Thyroid gland (tissue), 4 donors: ENCODE measurements around the gene TSFM. TPM values are rescaled to one million over a fixed set of nuclear protein-coding genes. Genes with fewer than 3 reads are reported as not detected.

Experiments used
- DNase-seq, 2 donors: peaks; one replicate each; pipeline ENCODE4 v3.0.0-alpha.2; 2019
- H3K27ac ChIP-seq, 3 donors: fragments of 200-600 bp; sonication (generic); 1 replicate in 2 of 3; 2 replicates in 1 of 3; pipeline ENCODE4 v1.5.1; 2016 to 2019; ENCODE audit warnings: mild to moderate bottlenecking in 1 of 3, moderate library complexity in 1 of 3
- H3K27me3 ChIP-seq: fragments of 200-600 bp; sonication (generic); one replicate; pipeline ENCODE4 v1.5.1; 2019
- H3K36me3 ChIP-seq, 2 donors: fragments of 200-600 bp; sonication (generic); one replicate each; pipeline ENCODE4 v1.5.1; 2016 to 2019
- H3K4me1 ChIP-seq, 2 donors: fragments of 200-600 bp; sonication (generic); one replicate each; pipeline ENCODE4 v1.5.1; 2017 to 2019
- H3K4me3 ChIP-seq, 3 donors: fragments of 200-600 bp; sonication (generic); replicated peaks in 1 of 3; 1 replicate in 2 of 3; 2 replicates in 1 of 3; pipeline ENCODE4 v1.5.1; 2016; ENCODE audit warnings: mild to moderate bottlenecking in 1 of 3
- H3K9me3 ChIP-seq: fragments of 200-600 bp; sonication (generic); one replicate; pipeline ENCODE4 v1.5.1; 2017
- CTCF ChIP-seq, 6 experiments: fragments of 200-600 bp in 3 of 6; fragments of 450-650 bp in 3 of 6; sonication (generic) in 3 of 6; IDR thresholded peaks; one replicate each; pipeline ENCODE4 v1.5.1; 2016 to 2019; ENCODE audit warnings: antibody characterized with exemption in 6 of 6, mild to moderate bottlenecking in 2 of 6, inconsistent platforms in 1 of 6, moderate library complexity in 1 of 6
- POLR2A ChIP-seq, 2 donors: fragments of 450-650 bp; IDR thresholded peaks; one replicate each; pipeline ENCODE4 v1.6.1; 2017; ENCODE audit warnings: antibody characterized with exemption in 2 of 2, mild to moderate bottlenecking in 2 of 2, moderate library complexity in 1 of 2
- WGBS, 2 donors: methylation state at CpG; one replicate each; pipeline ENCODE4 v1.1.5; 2017; 5-methylcytosine and 5-hydroxymethylcytosine counted together
- intact Hi-C: fragments of 100-400 bp; cut with DNase I; formaldehyde crosslinking; loops from one replicate; pipeline ENCODE4 v1.15.1; 2023
- total RNA-seq, 4 donors: library from RNA; depleted of rRNA; stranded (reverse); fragments of >200 nt; gene quantifications; one replicate each; pipeline ENCODE4 v1.2.3, GENCODE V29; 2016

The TSFM gene
- total RNA-seq: 10 to 100 TPM; 19.4 to 32.0 (median 25.5) TPM

GRCh38 chr12:57782608-57783465 lies at the start of gene TSFM:
TSS of gene TSFM (plus strand) at chr12:57782787. CDS start at chr12:57782802, 15 bp downstream.
- Histone ChIP-seq H3K4me3 (peak within 1 kb of the TSS; percentile 84 to 94 (median 93)), H3K4me1 (peaks cover 11 to 37% of the 10 kb centered on the region in 2 donors), H3K27me3 (no peaks in the 10 kb centered on the region), H3K9me3 (no peaks in the 10 kb centered on the region), H3K27ac (peak within 1 kb of the TSS in 1 of 3 donors; percentile 64), H3K36me3 (peaks cover 0 to 13% of the 10 kb centered on the region in 2 donors)
- TF ChIP-seq CTCF (IDR thresholded peaks at IDR 0.05) (peak; percentile 79 to 96 (median 92)), POLR2A (IDR thresholded peaks at IDR 0.05) (peak in 1 of 2 donors; percentile 47)
- 1 to 2% methylated on average over 42 to 45 of the region's 45 CpGs for WGBS, 2 donors
- peak; percentile 95 to 98 for DNase-seq
- intact Hi-C loops: loop anchor here (5.0 kb wide), 1 partner anchor 114 kb away; no protein-coding TSS in a partner anchor

GRCh38 chr12:57733928-57734327 lies 48.7 kb upstream of the TSFM start:
- WGBS, 2 donors: 70 to 80% methylated on average over 6 of the region's 6 CpGs
- H3K9me3 ChIP-seq: no peaks in the 10 kb centered on the region
- no peak for TF ChIP-seq CTCF (IDR thresholded peaks at IDR 0.05)
- no peak for TF ChIP-seq POLR2A (IDR thresholded peaks at IDR 0.05)
- H3K27ac ChIP-seq: no peak overlapping the region
- no peaks in the 10 kb centered on the region for H3K36me3 ChIP-seq
- no peak for DNase-seq
- intact Hi-C loops: no loop called here
- no peak overlapping the region for H3K4me3 ChIP-seq
- peaks cover 33% of the 10 kb centered on the region for H3K27me3 ChIP-seq
- peaks cover 11 to 36% of the 10 kb centered on the region in 2 donors for H3K4me1 ChIP-seq

- no peak for TF ChIP-seq CTCF (IDR thresholded peaks at IDR 0.05)
- TF ChIP-seq POLR2A (IDR thresholded peaks at IDR 0.05): no peak
- H3K27me3 ChIP-seq: peaks cover 40% of the 10 kb centered on the region
- 71 to 78% methylated on average over 4 of the region's 4 CpGs for WGBS, 2 donors
Observed at GRCh38 chr12:57734591-57734990, 48.0 kb upstream of the TSFM start.

GRCh38 chr12:57735198-57735855 lies 47.3 kb upstream of the TSFM start:
- 10 to 42% methylated on average over 4 to 8 of the region's 8 CpGs for WGBS, 2 donors
- Histone ChIP-seq H3K27me3 (peaks cover 40% of the 10 kb centered on the region), H3K9me3 (no peaks in the 10 kb centered on the region), H3K4me3 (no peak overlapping the region), H3K4me1 (peaks cover 11 to 36% of the 10 kb centered on the region in 2 donors), H3K27ac (no peak overlapping the region), H3K36me3 (no peaks in the 10 kb centered on the region)
- intact Hi-C loops: no loop called here
- no peak for TF ChIP-seq POLR2A (IDR thresholded peaks at IDR 0.05)
- no peak for TF ChIP-seq CTCF (IDR thresholded peaks at IDR 0.05)
- no peak for DNase-seq

More at GRCh38 chr12:57734591-57734990, 48.0 kb upstream of the TSFM start:
- DNase-seq: no peak
- no peaks in the 10 kb centered on the region for H3K36me3 ChIP-seq
- H3K27ac ChIP-seq: no peak overlapping the region
- H3K4me3 ChIP-seq: no peak overlapping the region
- no peaks in the 10 kb centered on the region for H3K9me3 ChIP-seq
- H3K4me1 ChIP-seq: peaks cover 11 to 36% of the 10 kb centered on the region in 2 donors
- intact Hi-C loops: no loop called here
